ENCODE data around the gene ODF2.

- TF ChIP-seq CTCF (IDR thresholded peaks at IDR 0.05; ENCODE audit: low read depth, low read length) (no peak), EZH2phosphoT487 (IDR thresholded peaks at IDR 0.05; ENCODE audit: low read depth) (no peak)
Measured at GRCh38 chr9:128486201-128486600, 30.4 kb downstream of the ODF2 start.

Data from OCI-LY3 (cell line).